ENCODE results near the gene OCA2. TPM values are rescaled to one million over a fixed set of nuclear protein-coding genes. Genes with fewer than 3 reads are reported as not detected.

Gene OCA2
- total RNA-seq, 2 experiments from 2014 or later = not detected

DNA sequence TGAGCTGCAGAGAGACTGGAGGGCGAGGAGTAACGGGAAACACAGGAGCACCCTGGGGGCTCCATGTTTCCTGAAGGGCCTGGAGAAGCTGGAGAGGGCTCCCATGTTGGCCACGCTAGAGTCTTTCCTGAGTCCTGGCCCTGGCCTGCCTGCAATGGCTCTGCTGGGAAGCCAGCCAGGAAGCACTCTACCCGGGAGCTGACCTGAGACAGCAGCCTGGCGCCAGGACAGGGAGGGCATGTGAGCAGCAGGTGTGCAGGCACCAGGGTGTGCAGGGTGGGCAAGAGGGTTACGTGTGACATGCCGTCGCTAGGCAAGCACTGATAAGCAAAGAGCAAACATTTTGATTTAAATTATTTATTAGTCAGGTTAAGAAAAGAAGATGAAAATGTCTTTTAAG lies 301.4 kb downstream of the OCA2 start:
- H3K9me3 ChIP-seq (ENCODE audit: low read length) = no peaks in the 10 kb centered on the region
- CTCF ChIA-PET (ENCODE audit: unreplicated experiment) = no interaction called here

DNA sequence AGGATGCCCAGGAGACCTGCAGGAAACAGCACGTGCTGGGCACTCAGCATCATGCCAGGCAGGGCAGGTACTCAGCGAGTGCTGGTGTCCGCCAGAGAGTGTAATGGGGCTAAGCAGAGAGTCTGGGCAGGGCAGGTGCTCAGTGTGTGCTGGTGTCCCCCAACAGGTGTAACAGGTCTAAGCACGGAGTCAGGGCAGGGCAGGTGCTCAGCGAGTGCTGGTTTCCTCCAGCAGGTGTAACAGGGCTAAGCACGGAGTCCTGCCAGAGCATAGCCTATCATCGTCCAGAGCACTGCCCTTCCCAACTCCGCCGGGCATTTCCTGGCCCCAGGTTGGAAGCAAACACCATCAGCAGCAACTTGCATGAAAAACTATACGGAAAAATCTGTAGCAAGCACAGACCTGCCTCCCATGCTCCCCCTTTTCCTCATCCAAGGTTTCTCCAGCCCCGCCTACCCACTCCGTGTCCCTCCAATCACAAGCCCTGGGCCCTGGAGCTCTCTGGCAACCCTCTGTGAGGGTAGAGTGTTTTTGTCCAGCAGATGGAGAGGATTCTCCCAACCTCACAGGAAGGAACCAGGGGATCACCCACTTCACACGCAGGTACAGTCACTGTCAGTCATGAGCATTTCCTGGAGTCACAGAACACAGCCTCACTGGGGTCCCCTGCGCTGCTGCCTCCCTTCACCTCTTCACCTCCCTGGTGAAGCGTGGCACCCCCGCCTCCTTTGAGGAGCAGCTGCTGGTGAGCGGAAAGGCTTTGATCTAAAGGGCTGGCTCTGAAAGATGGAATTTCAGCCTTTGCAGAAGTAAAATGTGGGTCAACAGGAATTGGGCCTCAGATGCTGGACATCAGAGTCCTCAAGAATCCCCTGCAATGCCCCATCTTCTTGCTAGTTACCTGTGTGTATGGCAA lies 302.5 kb downstream of the OCA2 start:
- no peaks in the 10 kb centered on the region for H3K9me3 ChIP-seq (ENCODE audit: low read length)
- H3K9me2 ChIP-seq (ENCODE audit: insufficient read depth, low read length) = no peaks in the 10 kb centered on the region
- no peaks in the 10 kb centered on the region for H3K36me3 ChIP-seq (ENCODE audit: insufficient read depth, low read length)
- ChIA-PET CTCF (ENCODE audit: unreplicated experiment) (no interaction called here), POLR2A (no interaction called here)
- H3K4me3 ChIP-seq (ENCODE audit: low read depth, low read length, poor library complexity, severe bottlenecking) = no peak overlapping the region
- no peak overlapping the region for H3K4me2 ChIP-seq (ENCODE audit: low read length)
- BruUV-seq (replicated peaks) = no TSS peak
- no peak overlapping the region for H3K27ac ChIP-seq (ENCODE audit: low read depth, low read length, poor library complexity, severe bottlenecking)
- H3K79me2 ChIP-seq (ENCODE audit: insufficient read depth, low read depth, low read length) = no peaks in the 10 kb centered on the region
- H3K4me1 ChIP-seq (ENCODE audit: insufficient read depth, low read length, poor library complexity, severe bottlenecking) = no peaks in the 10 kb centered on the region
- H4K20me1 ChIP-seq (ENCODE audit: insufficient read depth, low read length) = no peaks in the 10 kb centered on the region
- no peak overlapping the region for H2AFZ ChIP-seq (ENCODE audit: low read length)
- DNase-seq (ENCODE audit: low spot score) = no peak
- intact Hi-C loops (cut with micrococcal nuclease; ENCODE audit: unreplicated experiment) = no loop called here
- TF ChIP-seq, protein P1, sequence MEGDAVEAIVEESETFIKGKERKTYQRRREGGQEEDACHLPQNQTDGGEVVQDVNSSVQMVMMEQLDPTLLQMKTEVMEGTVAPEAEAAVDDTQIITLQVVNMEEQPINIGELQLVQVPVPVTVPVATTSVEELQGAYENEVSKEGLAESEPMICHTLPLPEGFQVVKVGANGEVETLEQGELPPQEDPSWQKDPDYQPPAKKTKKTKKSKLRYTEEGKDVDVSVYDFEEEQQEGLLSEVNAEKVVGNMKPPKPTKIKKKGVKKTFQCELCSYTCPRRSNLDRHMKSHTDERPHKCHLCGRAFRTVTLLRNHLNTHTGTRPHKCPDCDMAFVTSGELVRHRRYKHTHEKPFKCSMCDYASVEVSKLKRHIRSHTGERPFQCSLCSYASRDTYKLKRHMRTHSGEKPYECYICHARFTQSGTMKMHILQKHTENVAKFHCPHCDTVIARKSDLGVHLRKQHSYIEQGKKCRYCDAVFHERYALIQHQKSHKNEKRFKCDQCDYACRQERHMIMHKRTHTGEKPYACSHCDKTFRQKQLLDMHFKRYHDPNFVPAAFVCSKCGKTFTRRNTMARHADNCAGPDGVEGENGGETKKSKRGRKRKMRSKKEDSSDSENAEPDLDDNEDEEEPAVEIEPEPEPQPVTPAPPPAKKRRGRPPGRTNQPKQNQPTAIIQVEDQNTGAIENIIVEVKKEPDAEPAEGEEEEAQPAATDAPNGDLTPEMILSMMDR (conservative IDR thresholded peaks at IDR 0.05; ENCODE audit: low read length) = no peak
- no peak for TF ChIP-seq EZH2phosphoT487 (IDR thresholded peaks at IDR 0.05; ENCODE audit: borderline replicate concordance, low read depth, low read length)

More for the DNA sequence above, 301.4 kb downstream of the OCA2 start:
- BruUV-seq (replicated peaks) = no TSS peak
- no peaks in the 10 kb centered on the region for H3K79me2 ChIP-seq (ENCODE audit: insufficient read depth, low read depth, low read length)
- no peaks in the 10 kb centered on the region for H4K20me1 ChIP-seq (ENCODE audit: insufficient read depth, low read length)
- H3K9me2 ChIP-seq (ENCODE audit: insufficient read depth, low read length) = no peaks in the 10 kb centered on the region
- POLR2A ChIA-PET = no interaction called here
- no peak overlapping the region for H2AFZ ChIP-seq (ENCODE audit: low read length)
- H3K4me2 ChIP-seq (ENCODE audit: low read length) = no peak overlapping the region
- TF ChIP-seq, protein P1 (conservative IDR thresholded peaks at IDR 0.05; ENCODE audit: low read length) = no peak
- no peak for TF ChIP-seq EZH2phosphoT487 (IDR thresholded peaks at IDR 0.05; ENCODE audit: borderline replicate concordance, low read depth, low read length)
- H3K4me3 ChIP-seq (ENCODE audit: low read depth, low read length, poor library complexity, severe bottlenecking) = no peak overlapping the region
- H3K36me3 ChIP-seq (ENCODE audit: insufficient read depth, low read length) = no peaks in the 10 kb centered on the region
- H3K4me1 ChIP-seq (ENCODE audit: insufficient read depth, low read length, poor library complexity, severe bottlenecking) = no peaks in the 10 kb centered on the region
- DNase-seq (ENCODE audit: low spot score) = no peak
- intact Hi-C loops (cut with micrococcal nuclease; ENCODE audit: unreplicated experiment) = no loop called here
- no peak overlapping the region for H3K27ac ChIP-seq (ENCODE audit: low read depth, low read length, poor library complexity, severe bottlenecking)

DNA sequence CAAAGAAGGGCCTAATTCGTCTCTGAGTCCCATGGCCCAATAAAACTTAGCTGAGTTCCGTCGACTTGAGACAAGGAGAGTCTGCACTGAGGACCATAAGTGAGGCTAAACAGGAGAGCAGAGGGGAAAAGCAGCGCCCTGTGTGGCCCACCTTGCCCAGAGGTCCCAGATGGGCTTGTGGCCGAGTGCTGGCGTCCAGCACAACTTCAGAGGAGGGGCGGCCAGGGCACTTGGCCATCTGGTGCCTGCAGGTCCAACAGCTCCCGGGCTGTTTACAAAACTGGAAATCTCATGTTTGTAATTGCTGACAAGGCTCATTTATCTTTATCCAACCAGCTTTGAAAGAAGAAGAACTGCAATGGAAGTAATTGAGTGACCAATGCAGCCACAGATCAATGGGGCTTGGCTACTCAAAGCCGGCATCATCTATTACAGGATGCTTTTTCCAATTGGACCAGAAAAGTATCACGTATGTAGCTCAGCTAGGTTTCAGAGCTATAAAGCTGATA lies 306.3 kb downstream of the OCA2 start:
- no peak for DNase-seq (ENCODE audit: low spot score)
- CTCF ChIA-PET (ENCODE audit: unreplicated experiment) = no interaction called here
- Histone ChIP-seq H3K27ac (ENCODE audit: low read depth, low read length, poor library complexity, severe bottlenecking) (no peak overlapping the region), H2AFZ (ENCODE audit: low read length) (no peak overlapping the region), H4K20me1 (ENCODE audit: insufficient read depth, low read length) (no peaks in the 10 kb centered on the region), H3K9me2 (ENCODE audit: insufficient read depth, low read length) (no peaks in the 10 kb centered on the region), H3K79me2 (ENCODE audit: insufficient read depth, low read depth, low read length) (no peaks in the 10 kb centered on the region), H3K36me3 (ENCODE audit: insufficient read depth, low read length) (no peaks in the 10 kb centered on the region), H3K4me3 (ENCODE audit: low read depth, low read length, poor library complexity, severe bottlenecking) (no peak overlapping the region), H3K4me1 (ENCODE audit: insufficient read depth, low read length, poor library complexity, severe bottlenecking) (no peaks in the 10 kb centered on the region), H3K4me2 (ENCODE audit: low read length) (no peak overlapping the region), H3K9me3 (ENCODE audit: low read length) (no peaks in the 10 kb centered on the region)
- BruUV-seq (replicated peaks) = no TSS peak
- no peak for TF ChIP-seq EZH2phosphoT487 (IDR thresholded peaks at IDR 0.05; ENCODE audit: borderline replicate concordance, low read depth, low read length)
- TF ChIP-seq, protein P1 (conservative IDR thresholded peaks at IDR 0.05; ENCODE audit: low read length) = no peak
- POLR2A ChIA-PET = no interaction called here
- intact Hi-C loops (cut with micrococcal nuclease; ENCODE audit: unreplicated experiment) = no loop called here
